ENCODE data around the gene COA1.
A peak's percentile ranks its signal among the peaks of the same experiment; 100 is the strongest.

Gene COA1

GRCh38 chr7:43652364-43652763, 77.0 kb downstream of the COA1 start:
- no peak for DNase-seq (ENCODE audit: low read depth)

- DNase-seq (ENCODE audit: low read depth): no peak
These were observed 78.8 kb downstream of the COA1 start for GRCh38 chr7:43650457-43651052.

- DNase-seq (ENCODE audit: low read depth): no peak
These were observed 79.5 kb downstream of the COA1 start for GRCh38 chr7:43649755-43650274.

GRCh38 chr7:43648473-43649406, 80.6 kb downstream of the COA1 start:
- peak; percentile 94 for DNase-seq (ENCODE audit: low read depth)

GRCh38 chr7:43647673-43648472, 81.5 kb downstream of the COA1 start:
- DNase-seq (ENCODE audit: low read depth): peak; percentile 94

GRCh38 chr7:43647339-43647672, 82.0 kb downstream of the COA1 start:
- peak; percentile 82 for DNase-seq (ENCODE audit: low read depth)

GRCh38 chr7:43646603-43647338, 82.6 kb downstream of the COA1 start:
- no peak for DNase-seq (ENCODE audit: low read depth)

- no peak for DNase-seq (ENCODE audit: low read depth)
These were observed 83.6 kb downstream of the COA1 start for GRCh38 chr7:43645699-43646226.

- no peak for DNase-seq (ENCODE audit: low read depth)
These were observed 85.5 kb downstream of the COA1 start for GRCh38 chr7:43643846-43644245.

GRCh38 chr7:43642897-43643630, 86.3 kb downstream of the COA1 start:
- no peak for DNase-seq (ENCODE audit: low read depth)

- DNase-seq (ENCODE audit: low read depth): no peak
These were observed 88.6 kb downstream of the COA1 start for GRCh38 chr7:43640679-43641078.

- DNase-seq (ENCODE audit: low read depth): no peak
These were observed 89.3 kb downstream of the COA1 start for GRCh38 chr7:43639858-43640491.

- no peak for DNase-seq (ENCODE audit: low read depth)
These were observed 92.1 kb downstream of the COA1 start for GRCh38 chr7:43637114-43637806.

GRCh38 chr7:43636093-43636492, 93.2 kb downstream of the COA1 start:
- DNase-seq (ENCODE audit: low read depth): no peak

- no peak for DNase-seq (ENCODE audit: low read depth)
These were observed 94.9 kb downstream of the COA1 start for GRCh38 chr7:43634384-43634783.

GRCh38 chr7:43632746-43633145, 96.6 kb downstream of the COA1 start:
- no peak for DNase-seq (ENCODE audit: low read depth)

- no peak for DNase-seq (ENCODE audit: low read depth)
These were observed 97.8 kb downstream of the COA1 start for GRCh38 chr7:43631559-43631958.

- no peak for DNase-seq (ENCODE audit: low read depth)
These were observed 98.8 kb downstream of the COA1 start for GRCh38 chr7:43630482-43630881.

GRCh38 chr7:43629857-43630256, 99.5 kb downstream of the COA1 start:
- no peak for DNase-seq (ENCODE audit: low read depth)

GRCh38 chr7:43628431-43628830, 100.9 kb downstream of the COA1 start:
- no peak for DNase-seq (ENCODE audit: low read depth)

All from non-pigmented ciliary epithelial cell (primary cell).